HG03520 (cell line): ENCODE measurements around the gene GRIN3B.
"Not testable (repeated sequence)": the region's sequence is repeated elsewhere in the genome, so short reads cannot be mapped to it uniquely, and the experiment has no call there.

Experiments
- ATAC-seq: cut with Tn5 transposase; IDR thresholded peaks from one replicate; pipeline ENCODE4 v1.9.1; 2021; ENCODE audit warnings: mild to moderate bottlenecking, moderate library complexity; ENCODE audit not compliant: unreplicated experiment

Gene GRIN3B

GRCh38 chr19:1018393-1018792 lies 18.2 kb downstream of the GRIN3B start:
- no peak for ATAC-seq

- no peak for ATAC-seq
Measured at GRCh38 chr19:1018932-1019615, 18.9 kb downstream of the GRIN3B start.

GRCh38 chr19:1019616-1019961 lies 19.4 kb downstream of the GRIN3B start:
- no peak for ATAC-seq

GRCh38 chr19:1019980-1020867 lies 20.0 kb downstream of the GRIN3B start:
- no peak for ATAC-seq

- peak; percentile 83 for ATAC-seq
Measured at GRCh38 chr19:1020868-1021425, 20.7 kb downstream of the GRIN3B start, which contains the start of gene TMEM259. Gene TMEM259 (minus strand): TSS chr19:1021123. CDS start chr19:1020996, 127 bp downstream.

GRCh38 chr19:1023883-1024188 lies 23.6 kb downstream of the GRIN3B start:
- ATAC-seq: not testable (repeated sequence)

GRCh38 chr19:1025080-1025479 lies 24.9 kb downstream of the GRIN3B start:
- not testable (repeated sequence) for ATAC-seq

GRCh38 chr19:1025960-1026782 lies 26.0 kb downstream of the GRIN3B start, which contains the start of gene CNN2:
Gene CNN2 (plus strand): TSS chr19:1026608. CDS start chr19:1026662, 54 bp downstream.
- peak; percentile 50 for ATAC-seq

- no peak for ATAC-seq
Measured at GRCh38 chr19:1026783-1027649, 26.8 kb downstream of the GRIN3B start.

- no peak for ATAC-seq
Measured at GRCh38 chr19:1027650-1028061, 27.4 kb downstream of the GRIN3B start.

- ATAC-seq: no peak
Measured at GRCh38 chr19:1028062-1028926, 28.1 kb downstream of the GRIN3B start.

GRCh38 chr19:1032264-1032867 lies 32.1 kb downstream of the GRIN3B start:
- ATAC-seq: no peak

- no peak for ATAC-seq
Measured at GRCh38 chr19:1035998-1036621, 35.9 kb downstream of the GRIN3B start.

GRCh38 chr19:1037621-1038064 lies 37.4 kb downstream of the GRIN3B start:
- no peak for ATAC-seq

- ATAC-seq: no peak
Measured at GRCh38 chr19:1038978-1039645, 38.9 kb downstream of the GRIN3B start.

- ATAC-seq: peak; percentile 70
Measured at GRCh38 chr19:1039646-1040475, 39.6 kb downstream of the GRIN3B start, which contains the start of gene ABCA7. Gene ABCA7 (plus strand): TSS chr19:1040107. CDS start chr19:1041362, 1,255 bp downstream.
